ENCODE data around the gene PODXL. TPM values are rescaled to one million over a fixed set of nuclear protein-coding genes. Genes with fewer than 3 reads are reported as not detected.

The PODXL gene
- 52.2 to 75.5 TPM (median 61.7 TPM) in 5 replicates for total RNA-seq (2022; extraction: Qiagen RNA extraction; ENCODE audit: low read depth)

DNA sequence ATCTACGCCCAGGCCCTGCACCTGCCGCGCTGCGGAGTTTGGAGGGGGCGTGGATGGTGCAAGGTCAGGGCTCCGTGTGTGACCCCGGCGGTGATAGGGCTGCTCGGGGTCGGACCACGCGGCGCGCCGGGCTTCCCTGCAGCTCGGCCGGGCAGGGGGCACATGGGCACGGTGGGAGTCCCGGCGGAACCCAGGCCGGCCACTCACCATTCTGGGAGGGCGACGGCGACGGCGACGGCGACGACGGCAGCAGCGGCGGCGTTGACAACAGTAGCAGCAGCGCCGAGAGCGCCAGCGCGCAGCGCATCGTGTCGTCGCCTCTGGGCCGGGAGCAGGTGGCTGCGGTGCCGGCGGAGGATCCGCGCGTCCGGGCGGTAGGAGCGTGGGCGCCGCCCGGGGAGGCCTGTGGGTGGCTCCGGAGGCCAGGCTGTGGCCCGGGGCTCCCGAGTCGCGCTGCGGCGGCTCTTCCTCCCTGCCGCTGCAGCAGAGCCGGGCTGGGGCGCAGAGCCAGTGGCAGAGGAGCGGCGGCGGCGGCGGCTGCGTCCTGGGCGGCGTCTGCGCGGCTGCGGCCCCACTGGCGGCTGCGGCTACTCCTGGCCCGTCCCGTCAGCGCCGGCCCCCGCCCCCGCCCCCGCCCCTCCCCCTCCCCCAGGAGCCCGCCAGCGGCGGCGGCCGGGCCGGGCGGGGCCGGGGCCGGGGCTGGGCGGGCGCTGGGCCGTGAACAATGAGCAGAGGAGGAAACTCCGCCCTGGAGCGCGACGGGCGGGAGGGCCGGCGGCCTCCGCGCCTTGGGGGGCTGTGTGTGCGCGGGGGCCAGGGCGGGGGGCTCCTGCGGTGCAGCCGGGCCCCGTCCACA lies at the start of gene PODXL:
Gene PODXL (minus strand): TSS at position 576 of the 856 bp plus-strand sequence. CDS start 269 bp downstream, at position 307.

Other genes starting within 250 kb of the PODXL start
- gene MKLN1, start 228.8 kb downstream of the PODXL start, total RNA-seq (2022; extraction: Qiagen RNA extraction; ENCODE audit: low read depth): 23.7 to 40.8 TPM (median 37.6 TPM) in 5 replicates